Testis (tissue), 3 donors: ENCODE data around the gene RPS25. TPM values are rescaled to one million over a fixed set of nuclear protein-coding genes. Genes with fewer than 3 reads are reported as not detected.

ENCODE experiments used
- DNase-seq: peaks from one replicate; pipeline ENCODE4 v3.0.0-alpha.2; 2019
- H3K27ac ChIP-seq, 2 donors: fragments of 200-600 bp; sonication (generic); one replicate each; pipeline ENCODE4 v1.5.1; 2019
- H3K27me3 ChIP-seq: fragments of 200-600 bp; sonication (generic); one replicate; pipeline ENCODE4 v1.5.1; 2019
- H3K36me3 ChIP-seq: fragments of 200-600 bp; sonication (generic); one replicate; pipeline ENCODE4 v1.5.1; 2017; ENCODE audit warnings: low read depth; ENCODE audit errors: missing control alignments
- H3K4me1 ChIP-seq: fragments of 200-600 bp; sonication (generic); one replicate; pipeline ENCODE4 v1.5.1; 2019
- H3K4me3 ChIP-seq, 2 donors: fragments of 200-600 bp; sonication (generic); one replicate each; pipeline ENCODE4 v1.5.1; 2017 to 2019
- H3K9me3 ChIP-seq: fragments of 200-600 bp; sonication (generic); one replicate; pipeline ENCODE4 v1.5.1; 2017
- CTCF ChIP-seq, 3 experiments: fragments of 450-650 bp in 2 of 3; fragments of 200-600 bp in 1 of 3; sonication (generic) in 1 of 3; IDR thresholded peaks; one replicate each; pipeline ENCODE4 v1.5.1; 2016 to 2019; ENCODE audit warnings: antibody characterized with exemption in 3 of 3, mild to moderate bottlenecking in 2 of 3, moderate library complexity in 1 of 3
- POLR2A ChIP-seq: fragments of 450-650 bp; IDR thresholded peaks from one replicate; pipeline ENCODE4 v1.6.1; 2017; ENCODE audit warnings: antibody characterized with exemption, mild to moderate bottlenecking, moderate library complexity
- WGBS, 2 donors: methylation state at CpG; one replicate each; pipeline ENCODE4 v1.1.5; 2018; 5-methylcytosine and 5-hydroxymethylcytosine counted together
- intact Hi-C: fragments of 100-400 bp; cut with DNase I; formaldehyde crosslinking; loops from one replicate; pipeline ENCODE4 v1.15.1; 2023; ENCODE audit warnings: low total_unique reads
- polyA plus RNA-seq: library from polyadenylated mRNA; stranded (reverse); fragments of 350-450 nt; fragmentation: Illumina TruSeq; extraction: RNeasy Lipid Tissue Mini Kit (QIAGEN cat#74804); gene quantifications from one replicate; pipeline ENCODE4 v1.2.3, GENCODE V29; 2014; ENCODE audit warnings: low read depth, low replicate concordance; ENCODE audit not compliant: insufficient read depth
- total RNA-seq, 2 donors: library from RNA; depleted of rRNA; stranded (reverse); fragments of >200 nt; gene quantifications; one replicate each; pipeline ENCODE4 v1.2.3, GENCODE V29; 2016

The RPS25 gene
- total and polyA plus RNA-seq, 3 donors from 2014 or later, result 642 to 873 (median 654) TPM

GRCh38 chr11:119030329-119031047, 12.3 kb upstream of the RPS25 start, which contains the start of gene SLC37A4:
Gene SLC37A4 (minus strand): TSS chr11:119030877.
- Histone ChIP-seq H3K27ac (peak within 1 kb of the TSS; percentile 85 to 90), H3K4me1 (peaks cover 15% of the 10 kb centered on the region), H3K27me3 (no peaks in the 10 kb centered on the region), H3K36me3 (no peaks in the 10 kb centered on the region), H3K4me3 (peak within 1 kb of the TSS; percentile 74 to 76), H3K9me3 (no peaks in the 10 kb centered on the region)
- peak; percentile 83 to 97 (median 86) for TF ChIP-seq CTCF (IDR thresholded peaks at IDR 0.05)
- no peak for TF ChIP-seq POLR2A
- DNase-seq, result peak; percentile 99
- intact Hi-C loops, result no loop called here
- WGBS, 2 donors, result 0 to 1% methylated on average over 6 to 65 of the region's 67 CpGs

GRCh38 chr11:119030029-119030328, 11.8 kb upstream of the RPS25 start:
- TF ChIP-seq CTCF (IDR thresholded peaks at IDR 0.05), result no peak
- TF ChIP-seq POLR2A, result no peak

GRCh38 chr11:119029340-119030028, 11.3 kb upstream of the RPS25 start:
- no peaks in the 10 kb centered on the region for H3K27me3 ChIP-seq
- TF ChIP-seq POLR2A, result no peak
- no peaks in the 10 kb centered on the region for H3K9me3 ChIP-seq
- H3K4me1 ChIP-seq, result peaks cover 15% of the 10 kb centered on the region
- H3K27ac ChIP-seq, result peak overlapping the region; percentile 85 to 90
- peak; percentile 63 for DNase-seq
- WGBS, 2 donors, result 18 to 30% methylated on average over 10 of the region's 10 CpGs
- intact Hi-C loops, result no loop called here
- peak overlapping the region; percentile 74 to 76 for H3K4me3 ChIP-seq
- no peaks in the 10 kb centered on the region for H3K36me3 ChIP-seq

More at GRCh38 chr11:119030029-119030328, 11.8 kb upstream of the RPS25 start:
- Histone ChIP-seq H3K9me3 (no peaks in the 10 kb centered on the region), H3K4me3 (peak overlapping the region; percentile 74 to 76), H3K27ac (peak overlapping the region; percentile 85 to 90), H3K36me3 (no peaks in the 10 kb centered on the region), H3K4me1 (peaks cover 15% of the 10 kb centered on the region), H3K27me3 (no peaks in the 10 kb centered on the region)
- DNase-seq, result no peak
- WGBS, 2 donors, result 1 to 4% methylated on average over 9 to 11 of the region's 13 CpGs
- intact Hi-C loops, result no loop called here

GRCh38 chr11:119029069-119029339, 10.9 kb upstream of the RPS25 start:
- no peaks in the 10 kb centered on the region for H3K27me3 ChIP-seq
- DNase-seq, result no peak
- intact Hi-C loops, result no loop called here
- H3K9me3 ChIP-seq, result no peaks in the 10 kb centered on the region
- no peak for TF ChIP-seq POLR2A
- TF ChIP-seq CTCF (IDR thresholded peaks at IDR 0.05), result no peak
- no peaks in the 10 kb centered on the region for H3K36me3 ChIP-seq
- H3K27ac ChIP-seq, result peak overlapping the region in 1 of 2 donors; percentile 90
- peaks cover 15% of the 10 kb centered on the region for H3K4me1 ChIP-seq
- no peak overlapping the region for H3K4me3 ChIP-seq
- 75 to 83% methylated on average over 1 of the region's 1 CpG for whole genome bisulfite sequencing, 2 donors

- Histone ChIP-seq H3K9me3 (no peaks in the 10 kb centered on the region), H3K4me3 (no peak overlapping the region), H3K4me1 (peaks cover 15% of the 10 kb centered on the region), H3K36me3 (no peaks in the 10 kb centered on the region), H3K27me3 (no peaks in the 10 kb centered on the region), H3K27ac (peak overlapping the region in 1 of 2 donors; percentile 90)
- DNase-seq, result no peak
- 79 to 88% methylated on average over 7 to 9 of the region's 9 CpGs for WGBS, 2 donors
- intact Hi-C loops, result no loop called here
- TF ChIP-seq CTCF (IDR thresholded peaks at IDR 0.05) (no peak), POLR2A (no peak)
These were observed 10.4 kb upstream of the RPS25 start for GRCh38 chr11:119028346-119029068.
